Fibroblast of skin of back (primary cell): Measurements from ENCODE around the gene ONECUT1.

Source experiments
- DNase-seq: peaks from one replicate; pipeline ENCODE4 v3.0.0-alpha.2; 2013

The ONECUT1 gene

DNA sequence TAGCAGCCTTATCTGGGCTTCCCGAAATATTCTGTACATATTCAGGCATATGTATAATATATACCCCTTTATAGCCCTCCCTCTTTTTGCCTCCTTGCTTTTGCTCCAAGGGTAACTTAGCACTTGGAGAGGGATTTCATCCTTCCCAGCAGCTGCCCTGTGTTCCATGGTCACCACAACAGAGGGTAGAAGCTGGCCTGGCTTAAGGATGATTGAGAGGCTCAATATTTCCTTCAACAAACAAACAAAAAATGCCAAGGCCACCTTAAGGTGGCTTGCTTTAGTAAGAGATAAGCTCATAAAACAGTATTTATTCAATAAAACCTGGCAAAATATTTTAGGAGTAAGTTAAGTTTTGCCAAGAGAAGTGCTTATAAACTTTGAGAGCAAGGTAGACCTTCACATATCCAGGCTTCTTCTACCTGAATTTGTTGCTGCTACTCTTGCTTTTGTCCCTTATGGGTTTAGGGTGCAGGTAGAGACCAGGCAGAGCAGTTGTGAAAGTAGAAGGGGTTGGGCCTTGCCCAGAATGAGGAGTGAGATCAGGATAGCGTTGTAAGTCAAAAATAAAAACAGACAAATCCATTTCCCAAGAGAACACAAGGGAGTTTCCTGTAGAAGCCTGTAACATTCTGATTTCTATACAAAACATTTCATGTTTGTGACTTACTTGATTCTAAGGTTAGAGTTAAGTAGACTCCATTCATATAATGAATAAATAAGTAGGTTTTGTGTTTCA is 58.2 kb downstream of the ONECUT1 start:
- DNase-seq: no peak

DNA sequence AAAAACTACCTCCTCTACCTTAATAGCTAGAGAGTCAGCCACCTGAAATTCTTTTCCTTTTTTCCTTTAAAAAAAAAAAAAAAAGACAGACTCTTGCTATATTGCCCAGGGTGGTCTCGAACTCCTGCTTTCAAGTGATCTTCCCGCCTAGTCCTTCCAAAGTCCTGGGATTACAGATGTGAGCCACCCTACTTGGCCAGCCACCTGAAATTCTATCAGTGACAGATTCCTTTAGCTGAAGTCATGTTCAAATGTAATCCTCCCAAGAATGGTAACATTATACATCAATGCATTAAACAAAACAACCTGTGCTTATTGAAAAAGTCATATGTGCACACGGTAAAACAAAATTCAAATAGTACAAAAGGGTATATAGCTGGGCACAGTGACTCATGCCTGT is 59.1 kb downstream of the ONECUT1 start:
- DNase-seq: no peak

DNA sequence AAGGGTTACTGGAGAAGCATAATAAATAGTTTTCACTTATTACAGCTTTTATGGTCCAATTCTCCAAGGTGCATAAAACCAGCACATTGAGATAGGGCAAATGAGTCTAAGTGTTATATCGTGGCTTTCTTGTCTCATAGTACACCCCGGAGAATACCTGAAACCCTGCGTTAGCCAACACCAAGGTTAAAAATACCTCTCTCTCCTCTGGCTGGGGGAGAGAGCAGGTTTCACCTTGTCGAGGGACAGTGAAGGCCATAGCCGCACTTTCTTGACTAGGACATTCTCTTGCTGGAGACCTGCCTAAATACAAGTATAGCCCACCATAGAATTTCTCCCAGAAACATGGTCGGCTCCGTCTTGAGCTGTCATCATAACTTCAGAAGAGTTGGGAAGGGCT is 59.5 kb downstream of the ONECUT1 start:
- DNase-seq: no peak

DNA sequence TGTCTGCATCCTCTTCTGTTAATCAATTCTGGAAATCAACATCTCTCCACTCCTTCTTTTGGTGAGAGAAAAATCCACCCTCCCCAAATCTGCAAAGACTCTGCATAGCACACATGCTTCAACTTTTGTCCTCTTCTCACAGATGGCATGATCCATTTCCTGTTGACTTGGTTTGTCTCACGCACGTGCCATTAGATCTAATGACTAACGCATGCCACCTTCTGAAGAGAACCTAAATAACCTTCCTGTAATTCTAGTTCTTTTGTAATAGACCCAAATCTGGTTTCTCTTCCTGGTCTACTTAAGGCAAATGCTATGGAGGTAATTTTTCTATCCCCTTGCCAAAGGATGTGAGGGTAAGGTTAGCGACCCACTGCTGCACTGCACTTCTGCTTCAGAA is 60.0 kb downstream of the ONECUT1 start:
- DNase-seq: peak; percentile 60

DNA sequence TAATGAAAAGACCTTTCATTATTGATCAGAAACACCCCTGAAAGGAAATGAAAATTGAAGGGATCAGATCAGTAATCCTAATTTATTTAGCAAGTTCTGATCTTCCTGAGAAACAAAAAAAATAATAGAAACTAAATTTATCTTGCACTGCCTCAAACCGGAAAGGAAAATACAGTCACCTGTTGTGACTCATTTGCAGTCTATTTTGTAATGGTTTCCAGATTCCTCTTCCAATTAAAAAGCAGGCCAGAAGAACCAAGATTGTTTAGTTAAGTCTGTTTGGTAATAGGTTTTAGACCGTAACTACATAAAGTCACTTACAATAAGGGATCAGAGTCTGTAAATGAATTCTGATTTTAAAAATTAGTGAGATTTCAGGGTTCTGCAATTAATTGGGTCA is 61.2 kb downstream of the ONECUT1 start:
- DNase-seq: no peak

GRCh38 chr15:52727815-52728214 is 62.3 kb downstream of the ONECUT1 start:
- DNase-seq: no peak

GRCh38 chr15:52726195-52726594 is 63.9 kb downstream of the ONECUT1 start:
- no peak for DNase-seq

GRCh38 chr15:52718551-52718950 is 71.6 kb downstream of the ONECUT1 start:
- no peak for DNase-seq

DNA sequence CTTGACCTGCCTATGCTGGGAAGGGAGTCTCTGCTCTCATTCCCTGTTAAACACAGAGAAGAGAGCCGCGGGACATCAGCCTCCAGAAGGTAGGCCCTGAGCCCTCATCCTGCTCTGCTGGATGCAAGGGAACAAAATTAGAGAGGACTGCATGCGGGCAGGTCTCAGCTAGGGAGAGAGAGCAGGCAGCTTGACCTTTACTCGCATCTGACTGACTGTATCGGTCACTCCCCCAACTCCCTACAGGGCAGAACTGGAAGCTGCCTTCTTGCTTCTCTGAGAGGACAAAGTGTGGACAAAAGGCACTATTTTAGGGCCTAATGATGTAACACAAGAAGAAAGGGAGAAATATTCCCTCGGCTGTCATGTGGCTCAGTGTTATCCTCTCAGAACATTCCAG is 72.2 kb downstream of the ONECUT1 start:
- DNase-seq: no peak

GRCh38 chr15:52717481-52717880 is 72.7 kb downstream of the ONECUT1 start:
- no peak for DNase-seq

- DNase-seq: no peak
Measured at GRCh38 chr15:52716536-52716935, 73.6 kb downstream of the ONECUT1 start.

GRCh38 chr15:52715411-52715810 is 74.7 kb downstream of the ONECUT1 start:
- no peak for DNase-seq

- no peak for DNase-seq
Measured at GRCh38 chr15:52714968-52715367, 75.2 kb downstream of the ONECUT1 start.

GRCh38 chr15:52710708-52711389 is 79.3 kb downstream of the ONECUT1 start:
- no peak for DNase-seq

DNA sequence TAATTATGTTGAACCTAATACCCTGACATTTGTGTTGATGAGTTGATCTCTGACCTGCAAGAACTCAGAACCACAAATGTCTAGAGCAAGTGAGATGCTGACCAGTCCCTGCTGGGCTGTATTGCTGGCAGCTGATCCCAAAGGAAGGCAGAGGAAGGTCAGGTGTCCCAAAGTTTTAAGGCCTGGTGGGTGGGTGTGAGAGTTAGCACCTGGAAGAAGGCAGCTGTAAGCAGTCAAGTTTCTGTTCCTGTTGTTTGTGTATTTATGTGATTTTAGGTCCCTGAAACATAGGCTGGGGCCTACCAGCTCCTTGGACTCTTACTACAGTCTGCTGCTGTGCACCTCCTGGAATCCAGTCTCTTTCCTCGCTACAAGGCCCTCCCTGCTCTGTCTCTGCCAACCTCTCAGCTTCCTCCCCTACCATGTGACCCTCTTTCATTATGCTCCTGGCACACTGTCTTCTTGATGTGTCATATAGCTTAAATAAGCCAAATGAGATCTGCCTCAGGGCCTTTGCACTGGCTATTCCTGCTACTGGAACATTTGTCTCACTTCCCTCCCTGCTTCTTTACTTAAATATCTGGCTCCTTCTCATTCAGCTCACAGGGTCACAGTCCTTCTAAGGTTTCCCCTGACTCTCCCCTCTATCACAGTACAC is 80.0 kb downstream of the ONECUT1 start:
- no peak for DNase-seq

DNA sequence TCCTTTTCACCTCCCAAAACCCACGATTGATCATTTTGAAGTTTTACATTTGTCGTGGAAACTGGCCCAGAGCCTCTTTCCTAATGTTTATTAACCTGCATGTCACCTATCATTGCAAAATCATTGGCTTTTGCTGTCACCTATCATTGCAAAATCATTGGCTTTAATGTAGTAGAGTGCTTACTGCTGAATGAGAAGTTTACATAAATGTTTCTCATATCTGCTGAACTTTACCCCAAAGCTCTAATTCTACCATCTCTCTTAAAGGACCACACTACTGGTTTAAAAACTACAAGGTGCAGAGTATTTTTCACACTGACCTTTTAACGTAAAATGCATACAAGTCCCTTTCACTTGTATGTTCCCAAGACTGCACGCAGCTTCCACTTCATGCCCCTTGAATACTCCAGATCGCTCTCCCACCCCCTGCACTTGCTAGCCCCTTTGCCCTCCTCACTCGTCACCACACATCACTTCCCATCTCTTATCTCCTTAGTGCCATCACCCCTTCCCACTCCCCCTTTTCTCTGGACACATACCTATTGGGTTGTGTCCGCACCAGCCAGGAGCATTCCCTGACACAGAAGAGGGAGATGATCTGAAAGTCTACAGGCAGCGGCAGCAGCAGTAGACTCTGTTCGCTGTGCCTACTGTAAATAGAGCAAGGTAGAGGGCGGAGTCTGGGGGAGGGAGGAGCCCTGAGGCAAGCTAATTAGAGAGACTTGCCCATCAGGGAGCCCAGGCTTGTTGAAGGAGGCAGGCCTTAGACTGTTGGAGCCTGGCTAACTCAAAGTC is 80.8 kb downstream of the ONECUT1 start:
- DNase-seq: no peak
